Ishikawa (cell line): ENCODE data around the gene PAK5.

Experiments
- CREB1 ChIP-seq: IDR thresholded peaks from 2 replicates; pipeline ENCODE4 v1.6.1; 2012; ENCODE audit warnings: low read depth
- EP300 ChIP-seq: IDR thresholded peaks from 2 replicates; pipeline ENCODE4 v1.6.1; 2012; ENCODE audit warnings: borderline replicate concordance
- FOXM1 ChIP-seq: IDR thresholded peaks from 2 replicates; pipeline ENCODE4 v1.6.1; 2012; ENCODE audit warnings: low read depth, borderline replicate concordance
- RAD21 ChIP-seq: IDR thresholded peaks from 2 replicates; pipeline ENCODE4 v1.6.1; 2012; ENCODE audit warnings: low read depth
- TAF1 ChIP-seq: IDR thresholded peaks from 2 replicates; pipeline ENCODE4 v1.6.1; 2012; ENCODE audit warnings: low read depth, mild to moderate bottlenecking
- TCF12 ChIP-seq: IDR thresholded peaks from 2 replicates; pipeline ENCODE4 v1.6.1; 2012; ENCODE audit warnings: low read depth
- TEAD4 ChIP-seq: IDR thresholded peaks from 2 replicates; pipeline ENCODE4 v1.6.1; 2012
- YY1 ChIP-seq: IDR thresholded peaks from 2 replicates; pipeline ENCODE4 v1.6.1; 2012; ENCODE audit warnings: low read depth
- ZBTB7A ChIP-seq: IDR thresholded peaks from 2 replicates; pipeline ENCODE4 v1.6.1; 2012; ENCODE audit warnings: low read depth
- TF ChIP-seq, protein P1 (sequence below): IDR thresholded peaks from 2 replicates; pipeline ENCODE4 v1.6.1; 2012
- TF ChIP-seq, protein P2 (sequence below): IDR thresholded peaks from 2 replicates; pipeline ENCODE4 v1.6.1; 2012; ENCODE audit warnings: low read depth, mild to moderate bottlenecking

DNA sequence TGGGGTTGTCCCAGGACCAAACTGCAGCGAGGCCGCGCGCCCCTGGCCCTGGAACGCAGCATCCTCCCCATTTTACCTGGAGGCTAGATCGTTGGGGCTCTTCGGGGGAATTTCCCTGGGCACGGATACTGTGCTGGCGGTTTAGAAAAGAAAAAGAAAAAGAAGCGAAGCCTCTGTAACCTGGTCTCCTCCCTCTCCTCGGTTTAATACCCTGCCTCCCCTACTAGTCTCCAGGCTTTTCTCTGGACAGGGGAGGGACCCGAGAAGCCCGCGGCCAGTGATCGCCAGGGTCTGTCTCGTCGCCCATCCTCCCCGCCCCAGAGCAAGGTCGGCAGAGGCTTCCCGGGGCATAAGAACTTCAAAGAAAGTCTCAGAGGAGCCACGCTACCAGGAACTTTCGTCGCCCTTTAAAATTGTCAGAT, 330.6 kb downstream of the PAK5 start:
- no peak for TF ChIP-seq ZBTB7A
- no peak for TF ChIP-seq RAD21
- TF ChIP-seq, protein P1, sequence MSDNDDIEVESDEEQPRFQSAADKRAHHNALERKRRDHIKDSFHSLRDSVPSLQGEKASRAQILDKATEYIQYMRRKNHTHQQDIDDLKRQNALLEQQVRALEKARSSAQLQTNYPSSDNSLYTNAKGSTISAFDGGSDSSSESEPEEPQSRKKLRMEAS, result no peak
- TF ChIP-seq EP300, result no peak
- no peak for TF ChIP-seq YY1
- TF ChIP-seq, protein P2, sequence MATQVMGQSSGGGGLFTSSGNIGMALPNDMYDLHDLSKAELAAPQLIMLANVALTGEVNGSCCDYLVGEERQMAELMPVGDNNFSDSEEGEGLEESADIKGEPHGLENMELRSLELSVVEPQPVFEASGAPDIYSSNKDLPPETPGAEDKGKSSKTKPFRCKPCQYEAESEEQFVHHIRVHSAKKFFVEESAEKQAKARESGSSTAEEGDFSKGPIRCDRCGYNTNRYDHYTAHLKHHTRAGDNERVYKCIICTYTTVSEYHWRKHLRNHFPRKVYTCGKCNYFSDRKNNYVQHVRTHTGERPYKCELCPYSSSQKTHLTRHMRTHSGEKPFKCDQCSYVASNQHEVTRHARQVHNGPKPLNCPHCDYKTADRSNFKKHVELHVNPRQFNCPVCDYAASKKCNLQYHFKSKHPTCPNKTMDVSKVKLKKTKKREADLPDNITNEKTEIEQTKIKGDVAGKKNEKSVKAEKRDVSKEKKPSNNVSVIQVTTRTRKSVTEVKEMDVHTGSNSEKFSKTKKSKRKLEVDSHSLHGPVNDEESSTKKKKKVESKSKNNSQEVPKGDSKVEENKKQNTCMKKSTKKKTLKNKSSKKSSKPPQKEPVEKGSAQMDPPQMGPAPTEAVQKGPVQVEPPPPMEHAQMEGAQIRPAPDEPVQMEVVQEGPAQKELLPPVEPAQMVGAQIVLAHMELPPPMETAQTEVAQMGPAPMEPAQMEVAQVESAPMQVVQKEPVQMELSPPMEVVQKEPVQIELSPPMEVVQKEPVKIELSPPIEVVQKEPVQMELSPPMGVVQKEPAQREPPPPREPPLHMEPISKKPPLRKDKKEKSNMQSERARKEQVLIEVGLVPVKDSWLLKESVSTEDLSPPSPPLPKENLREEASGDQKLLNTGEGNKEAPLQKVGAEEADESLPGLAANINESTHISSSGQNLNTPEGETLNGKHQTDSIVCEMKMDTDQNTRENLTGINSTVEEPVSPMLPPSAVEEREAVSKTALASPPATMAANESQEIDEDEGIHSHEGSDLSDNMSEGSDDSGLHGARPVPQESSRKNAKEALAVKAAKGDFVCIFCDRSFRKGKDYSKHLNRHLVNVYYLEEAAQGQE, result no peak
- no peak for TF ChIP-seq TAF1
- no peak for TF ChIP-seq TEAD4
- no peak for TF ChIP-seq FOXM1
- TF ChIP-seq CREB1, result no peak
- TF ChIP-seq TCF12, result no peak
